Prostate gland (tissue), 2 donors: ENCODE results near the gene GABRG3.

Experiments used
- POLR2A ChIP-seq: fragments of 450-650 bp; IDR thresholded peaks from one replicate; pipeline ENCODE4 v1.6.1; 2016; ENCODE audit warnings: antibody characterized with exemption, mild to moderate bottlenecking
- POLR2AphosphoS5 ChIP-seq: sonication (generic); formaldehyde crosslinking; IDR thresholded peaks from one replicate; pipeline ENCODE4 v1.6.1; 2017; ENCODE audit warnings: antibody characterized with exemption
- TF ChIP-seq, protein P1 (sequence below), 4 experiments: fragments of 200-600 bp in 2 of 4; fragments of 450-650 bp in 2 of 4; sonication (generic) in 2 of 4; IDR thresholded peaks; 1 replicate in 3 of 4; 2 replicates in 1 of 4; pipeline ENCODE4 v1.5.1; 2016 to 2019; ENCODE audit warnings: antibody characterized with exemption in 4 of 4, mild to moderate bottlenecking in 2 of 4, moderate library complexity in 2 of 4

DNA sequence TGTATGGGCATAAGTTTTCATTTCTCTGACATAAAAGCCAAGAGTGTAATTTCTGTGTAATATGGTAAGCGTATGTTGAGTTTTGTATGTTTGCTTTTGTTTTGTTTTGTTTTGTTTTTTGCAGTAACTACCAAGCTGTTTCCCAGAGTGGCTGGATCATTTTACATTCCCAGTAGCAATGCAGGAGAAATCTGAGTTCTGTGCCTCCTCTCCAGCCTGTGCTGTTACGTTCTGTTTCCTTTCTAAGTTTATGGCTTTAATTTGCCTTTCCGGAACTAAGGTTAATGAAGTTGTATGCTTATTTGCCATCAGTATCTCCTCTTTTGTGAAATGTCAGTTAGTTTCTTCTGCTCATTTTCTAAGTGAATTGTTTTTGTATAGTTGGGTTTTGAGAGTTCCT is 307.8 kb downstream of the GABRG3 start:
- TF ChIP-seq, protein P1, sequence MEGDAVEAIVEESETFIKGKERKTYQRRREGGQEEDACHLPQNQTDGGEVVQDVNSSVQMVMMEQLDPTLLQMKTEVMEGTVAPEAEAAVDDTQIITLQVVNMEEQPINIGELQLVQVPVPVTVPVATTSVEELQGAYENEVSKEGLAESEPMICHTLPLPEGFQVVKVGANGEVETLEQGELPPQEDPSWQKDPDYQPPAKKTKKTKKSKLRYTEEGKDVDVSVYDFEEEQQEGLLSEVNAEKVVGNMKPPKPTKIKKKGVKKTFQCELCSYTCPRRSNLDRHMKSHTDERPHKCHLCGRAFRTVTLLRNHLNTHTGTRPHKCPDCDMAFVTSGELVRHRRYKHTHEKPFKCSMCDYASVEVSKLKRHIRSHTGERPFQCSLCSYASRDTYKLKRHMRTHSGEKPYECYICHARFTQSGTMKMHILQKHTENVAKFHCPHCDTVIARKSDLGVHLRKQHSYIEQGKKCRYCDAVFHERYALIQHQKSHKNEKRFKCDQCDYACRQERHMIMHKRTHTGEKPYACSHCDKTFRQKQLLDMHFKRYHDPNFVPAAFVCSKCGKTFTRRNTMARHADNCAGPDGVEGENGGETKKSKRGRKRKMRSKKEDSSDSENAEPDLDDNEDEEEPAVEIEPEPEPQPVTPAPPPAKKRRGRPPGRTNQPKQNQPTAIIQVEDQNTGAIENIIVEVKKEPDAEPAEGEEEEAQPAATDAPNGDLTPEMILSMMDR (IDR thresholded peaks at IDR 0.05) = no peak
- TF ChIP-seq POLR2A (no peak), POLR2AphosphoS5 (no peak)
